Progenitor cell of endocrine pancreas (in vitro differentiated cells): Measurements from ENCODE around the gene ZIC4. TPM values are rescaled to one million over a fixed set of nuclear protein-coding genes. Genes with fewer than 3 reads are reported as not detected.

Experiments used
- DNase-seq: peaks from one replicate; pipeline ENCODE4 v3.0.0; 2021; ENCODE audit warnings: low spot score; ENCODE audit not compliant: unreplicated experiment
- H3K27ac Mint-ChIP-seq: 2 replicates; pipeline ENCODE4 v1.8.0; 2021; ENCODE audit warnings: mild to moderate bottlenecking, moderate library complexity, mixed read lengths
- H3K27me3 Mint-ChIP-seq: 2 replicates; pipeline ENCODE4 v1.8.0; 2021; ENCODE audit warnings: mixed read lengths
- H3K36me3 Mint-ChIP-seq: 2 replicates; pipeline ENCODE4 v1.8.0; 2022; ENCODE audit warnings: mixed read lengths; ENCODE audit not compliant: insufficient read depth
- H3K4me1 Mint-ChIP-seq: 2 replicates; pipeline ENCODE4 v1.8.0; 2021; ENCODE audit warnings: low read depth, mixed read lengths
- H3K4me3 Mint-ChIP-seq: 2 replicates; pipeline ENCODE4 v1.8.0; 2021; ENCODE audit warnings: low read depth, mild to moderate bottlenecking, moderate library complexity, mixed read lengths
- H3K9me3 Mint-ChIP-seq: 2 replicates; pipeline ENCODE4 v1.8.0; 2021; ENCODE audit warnings: low read depth, mixed read lengths
- total RNA-seq: library from RNA; stranded (reverse); gene quantifications from 2 replicates; pipeline ENCODE4 v1.2.1, GENCODE V29; 2021
- TF ChIP-seq, protein P1 (sequence below): fragments of 200-600 bp; sonication (generic); IDR thresholded peaks from one replicate; pipeline ENCODE4 v1.5.0; 2021; ENCODE audit warnings: antibody characterized with exemption, mild to moderate bottlenecking; ENCODE audit not compliant: unreplicated experiment

ZIC4 gene
- total RNA-seq, 1 donor from 2014 or later: not detected

DNA sequence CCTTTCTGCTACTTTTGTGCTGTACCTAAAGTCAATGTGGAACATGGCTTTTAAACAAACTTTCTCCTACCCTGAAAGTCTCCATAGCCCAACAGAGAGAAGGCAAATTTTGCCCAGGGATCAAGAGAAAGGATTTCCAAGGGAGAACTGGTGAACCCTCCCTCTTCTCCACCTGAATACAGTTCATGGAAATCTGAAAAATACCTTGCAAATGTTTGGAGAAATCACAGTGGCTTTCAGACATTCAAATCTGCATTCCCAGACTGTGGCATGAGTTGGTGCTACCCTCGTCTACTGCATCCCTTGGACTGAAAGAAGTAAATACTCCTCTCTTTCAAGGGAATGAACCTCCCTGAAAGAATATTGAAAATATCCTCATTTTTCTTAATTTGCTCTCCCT lies 38.7 kb downstream of the ZIC4 start:
- Mint-ChIP-seq H3K9me3 (no peaks in the 10 kb centered on the region), H3K4me3 (no peak overlapping the region), H3K27me3 (peaks cover 98% of the 10 kb centered on the region), H3K36me3 (no peaks in the 10 kb centered on the region), H3K4me1 (no peaks in the 10 kb centered on the region), H3K27ac (no peak overlapping the region)
- TF ChIP-seq, protein P1, sequence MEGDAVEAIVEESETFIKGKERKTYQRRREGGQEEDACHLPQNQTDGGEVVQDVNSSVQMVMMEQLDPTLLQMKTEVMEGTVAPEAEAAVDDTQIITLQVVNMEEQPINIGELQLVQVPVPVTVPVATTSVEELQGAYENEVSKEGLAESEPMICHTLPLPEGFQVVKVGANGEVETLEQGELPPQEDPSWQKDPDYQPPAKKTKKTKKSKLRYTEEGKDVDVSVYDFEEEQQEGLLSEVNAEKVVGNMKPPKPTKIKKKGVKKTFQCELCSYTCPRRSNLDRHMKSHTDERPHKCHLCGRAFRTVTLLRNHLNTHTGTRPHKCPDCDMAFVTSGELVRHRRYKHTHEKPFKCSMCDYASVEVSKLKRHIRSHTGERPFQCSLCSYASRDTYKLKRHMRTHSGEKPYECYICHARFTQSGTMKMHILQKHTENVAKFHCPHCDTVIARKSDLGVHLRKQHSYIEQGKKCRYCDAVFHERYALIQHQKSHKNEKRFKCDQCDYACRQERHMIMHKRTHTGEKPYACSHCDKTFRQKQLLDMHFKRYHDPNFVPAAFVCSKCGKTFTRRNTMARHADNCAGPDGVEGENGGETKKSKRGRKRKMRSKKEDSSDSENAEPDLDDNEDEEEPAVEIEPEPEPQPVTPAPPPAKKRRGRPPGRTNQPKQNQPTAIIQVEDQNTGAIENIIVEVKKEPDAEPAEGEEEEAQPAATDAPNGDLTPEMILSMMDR: no peak
- no peak for DNase-seq

DNA sequence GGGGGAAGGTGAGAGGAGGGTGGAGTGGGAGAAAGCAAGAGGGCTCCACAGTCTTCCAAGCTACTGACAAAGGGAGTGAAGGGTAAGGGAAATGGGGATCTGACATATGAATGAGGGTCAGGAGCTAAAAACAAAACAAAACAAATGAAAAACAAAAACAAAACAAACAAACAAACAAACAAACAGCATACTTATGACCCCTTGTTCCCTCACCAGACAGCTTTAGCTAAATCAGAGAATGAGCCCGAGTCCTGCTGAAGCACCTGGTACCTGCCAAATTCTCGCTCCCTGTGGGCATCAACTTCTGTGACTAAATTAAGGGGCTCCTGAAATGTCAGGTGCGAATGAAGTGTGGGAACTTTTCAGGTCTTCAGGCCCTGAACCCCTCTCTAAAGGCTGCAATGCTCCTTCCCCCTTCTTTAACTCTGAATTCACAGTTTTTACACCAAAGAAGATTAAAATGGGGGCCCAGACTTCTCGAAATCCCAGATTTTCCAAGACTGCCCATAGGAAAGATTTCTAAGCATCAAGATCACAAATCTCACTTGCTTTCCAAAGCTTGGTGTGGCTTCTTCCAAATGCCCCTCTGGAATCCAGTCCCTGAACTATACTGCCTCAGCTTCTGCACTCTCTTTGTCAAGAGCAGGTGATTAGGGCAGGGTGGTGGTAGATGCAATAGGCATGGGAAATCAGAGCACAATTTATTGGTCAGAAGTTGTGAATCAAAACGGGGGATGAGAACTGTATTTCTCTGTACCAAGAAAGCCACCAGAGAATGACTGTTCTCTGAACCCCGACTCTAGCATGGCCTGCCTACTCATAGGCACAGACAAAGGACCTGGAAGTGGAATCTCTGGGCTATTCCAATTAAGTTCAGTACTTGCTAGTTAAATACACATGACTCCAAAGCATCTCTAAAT lies 40.9 kb downstream of the ZIC4 start:
- H3K27me3 Mint-ChIP-seq: peaks cover 97% of the 10 kb centered on the region
- no peaks in the 10 kb centered on the region for H3K4me1 Mint-ChIP-seq
- TF ChIP-seq, protein P1: no peak
- no peaks in the 10 kb centered on the region for H3K36me3 Mint-ChIP-seq
- no peaks in the 10 kb centered on the region for H3K9me3 Mint-ChIP-seq
- no peak for DNase-seq
- H3K4me3 Mint-ChIP-seq: no peak overlapping the region
- no peak overlapping the region for H3K27ac Mint-ChIP-seq

DNA sequence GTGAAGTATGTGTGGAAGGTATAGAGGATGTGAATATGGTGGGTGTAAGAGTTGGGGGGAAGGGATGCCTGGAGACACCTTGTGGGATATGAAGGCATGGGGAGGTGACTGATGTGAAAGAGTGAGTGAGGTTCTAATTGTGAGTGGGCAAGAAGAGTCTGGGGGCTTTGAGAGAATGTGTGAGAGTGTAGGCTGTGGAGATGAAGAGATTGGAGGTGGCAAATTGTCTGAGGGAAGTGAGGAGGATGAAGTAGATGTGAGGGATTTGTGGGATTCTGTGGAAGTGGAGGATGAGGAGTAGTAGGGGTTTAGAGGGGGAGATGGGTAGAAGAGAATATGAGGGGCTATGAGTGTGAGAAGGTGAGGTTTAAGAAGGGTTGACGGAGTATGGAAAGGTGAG lies 41.6 kb downstream of the ZIC4 start:
- Mint-ChIP-seq H3K27ac (no peak overlapping the region), H3K4me3 (no peak overlapping the region), H3K27me3 (peaks cover 97% of the 10 kb centered on the region), H3K4me1 (no peaks in the 10 kb centered on the region), H3K9me3 (no peaks in the 10 kb centered on the region), H3K36me3 (no peaks in the 10 kb centered on the region)
- no peak for DNase-seq
- TF ChIP-seq, protein P1: no peak

DNA sequence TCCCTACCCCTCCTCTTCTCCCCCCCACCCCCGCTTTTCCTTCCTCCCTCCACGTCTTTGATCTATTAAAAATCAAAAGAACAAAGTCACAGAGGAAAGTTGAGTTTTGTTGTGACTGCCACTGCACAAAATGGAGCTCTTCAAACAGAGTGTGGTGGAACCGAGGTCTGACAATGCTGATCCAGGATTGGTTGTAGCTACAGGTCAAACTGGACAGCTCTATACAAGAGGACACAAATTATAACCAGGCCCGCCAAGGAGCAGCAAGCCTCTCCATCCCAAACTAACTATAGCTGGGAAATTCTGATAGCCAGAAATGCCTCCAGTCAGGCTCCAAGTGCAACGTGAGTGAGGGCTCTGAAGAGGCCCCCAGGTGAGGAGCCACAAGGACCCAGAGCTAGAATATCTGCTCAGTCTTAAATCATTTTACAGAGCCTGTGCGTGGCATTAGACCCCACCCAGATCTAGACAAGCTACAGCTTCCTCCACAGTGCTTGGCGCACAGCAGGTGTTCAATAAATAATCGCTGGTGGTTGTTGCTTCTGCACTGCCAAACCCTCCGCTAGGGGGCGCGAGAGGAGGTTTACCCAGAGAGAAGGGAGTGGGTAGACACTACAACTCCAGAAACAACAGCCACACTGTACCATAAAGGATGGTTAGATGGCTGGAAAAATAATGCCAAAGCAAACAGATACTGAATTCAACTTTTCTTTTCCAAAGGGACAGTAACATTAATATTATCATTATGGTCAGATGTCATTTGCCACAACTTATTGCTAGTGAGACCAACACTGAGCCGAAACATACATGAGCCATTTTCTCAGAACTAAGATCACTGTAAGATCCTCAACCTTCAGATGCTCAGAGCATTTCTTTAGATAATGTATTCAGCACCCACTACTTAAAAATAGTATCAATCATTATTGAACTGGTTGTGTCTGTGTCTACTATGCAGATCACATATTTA lies 44.6 kb downstream of the ZIC4 start:
- Mint-ChIP-seq H3K27ac (no peak overlapping the region), H3K36me3 (no peaks in the 10 kb centered on the region), H3K4me1 (no peaks in the 10 kb centered on the region), H3K27me3 (peaks cover 98% of the 10 kb centered on the region), H3K4me3 (no peak overlapping the region), H3K9me3 (no peaks in the 10 kb centered on the region)
- TF ChIP-seq, protein P1: peak; percentile 62
- peak; percentile 37 for DNase-seq
